CD1c-positive myeloid dendritic cell (primary cell): ENCODE results near the gene MCEMP1.

Source experiments
- DNase-seq: peaks from one replicate; pipeline ENCODE4 v3.0.0-alpha.2; 2016; ENCODE audit errors: extremely low spot score

Gene MCEMP1

GRCh38 chr19:7670790-7671189 lies 6.1 kb upstream of the MCEMP1 start:
- DNase-seq, result no peak

- no peak for DNase-seq
Observed at GRCh38 chr19:7672522-7672921, 4.4 kb upstream of the MCEMP1 start.

GRCh38 chr19:7674010-7675005 lies 2.6 kb upstream of the MCEMP1 start:
- peak; percentile 95 for DNase-seq

- DNase-seq, result peak; percentile 79
Observed at GRCh38 chr19:7676376-7676775, 514 bp upstream of the MCEMP1 start.

GRCh38 chr19:7677669-7678311 lies 900 bp downstream of the MCEMP1 start:
- DNase-seq, result peak; percentile 46

- peak; percentile 88 for DNase-seq
Observed at GRCh38 chr19:7678971-7679751, 2.3 kb downstream of the MCEMP1 start.

- no peak for DNase-seq
Observed at GRCh38 chr19:7679771-7680605, 3.1 kb downstream of the MCEMP1 start.

GRCh38 chr19:7680606-7681339 lies 3.9 kb downstream of the MCEMP1 start, which contains the start of gene TRAPPC5:
TRAPPC5 (plus strand) TSS chr19:7680833; CDS start chr19:7682254, 1,421 bp downstream.
- DNase-seq, result peak; percentile 96

GRCh38 chr19:7681340-7682174 lies 4.7 kb downstream of the MCEMP1 start:
- peak; percentile 95 for DNase-seq

GRCh38 chr19:7682175-7682855 lies 5.4 kb downstream of the MCEMP1 start:
- no peak for DNase-seq

- DNase-seq, result no peak
Observed at GRCh38 chr19:7685546-7686445, 8.9 kb downstream of the MCEMP1 start.

- no peak for DNase-seq
Observed at GRCh38 chr19:7687177-7687576, 10.3 kb downstream of the MCEMP1 start.

- DNase-seq, result no peak
Observed at GRCh38 chr19:7689165-7689564, 12.3 kb downstream of the MCEMP1 start.

- no peak for DNase-seq
Observed at GRCh38 chr19:7690779-7691258, 13.9 kb downstream of the MCEMP1 start.

- DNase-seq, result no peak
Observed at GRCh38 chr19:7691497-7691896, 14.6 kb downstream of the MCEMP1 start.

GRCh38 chr19:7692417-7693088 lies 15.7 kb downstream of the MCEMP1 start:
- DNase-seq, result no peak

- DNase-seq, result no peak
Observed at GRCh38 chr19:7694499-7694898, 17.6 kb downstream of the MCEMP1 start.
